ENCODE data around the gene DDX60. TPM values are rescaled to one million over a fixed set of nuclear protein-coding genes. Genes with fewer than 3 reads are reported as not detected.

DDX60 gene
- total RNA-seq = 27.6 TPM
- long read RNA-seq, full-length matches to known transcripts = 15 of 22 reads
- long read RNA-seq, partial matches to known transcripts = 3 of 22 reads
- long read RNA-seq, other reads (novel, unspliced or antisense) = 4 of 22 reads

GRCh38 chr4:168318266-168318895 is at the start of gene DDX60:
Gene DDX60 (minus strand): TSS chr4:168318752. CDS start chr4:168311259, 7,493 bp downstream.
- Histone ChIP-seq H3K4me3 (peak within 1 kb of the TSS; percentile 85), H3K36me3 (no peaks in the 10 kb centered on the region), H3K4me1 (no peaks in the 10 kb centered on the region), H3K27me3 (no peaks in the 10 kb centered on the region), H3K9me3 (no peaks in the 10 kb centered on the region), H3K27ac (peak within 1 kb of the TSS; percentile 100)
- ATAC-seq (peak; percentile 97), DNase-seq (peak; percentile 90)
- peak; percentile 50 for TF ChIP-seq CTCF (IDR thresholded peaks at IDR 0.05)
- intact Hi-C loops (cut with DNase I) = no loop called here

- TF ChIP-seq CTCF (IDR thresholded peaks at IDR 0.05) = no peak
- no peak overlapping the region for H3K4me3 ChIP-seq
- H3K9me3 ChIP-seq = no peaks in the 10 kb centered on the region
- DNase-seq (no peak), ATAC-seq (no peak)
- no peaks in the 10 kb centered on the region for H3K27me3 ChIP-seq
- no peaks in the 10 kb centered on the region for H3K4me1 ChIP-seq
- intact Hi-C loops (cut with DNase I) = no loop called here
- no peak overlapping the region for H3K27ac ChIP-seq
- H3K36me3 ChIP-seq = peaks cover 7% of the 10 kb centered on the region
Measured at GRCh38 chr4:168367065-168367464, 48.5 kb upstream of the DDX60 start.

DNA sequence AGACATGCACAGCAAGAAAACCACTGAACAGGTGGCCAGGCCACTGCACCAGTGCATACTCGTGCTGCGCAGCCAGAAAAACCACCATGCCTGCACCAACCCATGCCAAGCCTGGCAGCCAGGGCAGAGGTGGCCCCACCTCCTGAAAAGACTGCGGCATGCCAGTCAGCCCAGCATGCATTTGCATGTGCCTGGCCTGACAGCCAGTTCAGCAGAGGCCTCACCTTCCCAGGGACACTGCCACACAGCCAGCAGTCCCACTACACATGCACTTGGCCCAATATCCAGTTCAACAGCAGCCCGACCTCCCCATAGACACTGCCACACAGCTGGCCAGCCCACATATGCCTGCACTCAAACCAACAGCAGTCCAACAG is 43.5 kb upstream of the DDX60 start:
- H3K36me3 ChIP-seq = peaks cover 19% of the 10 kb centered on the region
- TF ChIP-seq CTCF (IDR thresholded peaks at IDR 0.05) = no peak
- H3K9me3 ChIP-seq = no peaks in the 10 kb centered on the region
- intact Hi-C loops (cut with DNase I) = no loop called here
- no peak for ATAC-seq
- no peak overlapping the region for H3K27ac ChIP-seq
- no peaks in the 10 kb centered on the region for H3K4me1 ChIP-seq
- no peaks in the 10 kb centered on the region for H3K27me3 ChIP-seq
- no peak overlapping the region for H3K4me3 ChIP-seq
- DNase-seq = no peak

DNA sequence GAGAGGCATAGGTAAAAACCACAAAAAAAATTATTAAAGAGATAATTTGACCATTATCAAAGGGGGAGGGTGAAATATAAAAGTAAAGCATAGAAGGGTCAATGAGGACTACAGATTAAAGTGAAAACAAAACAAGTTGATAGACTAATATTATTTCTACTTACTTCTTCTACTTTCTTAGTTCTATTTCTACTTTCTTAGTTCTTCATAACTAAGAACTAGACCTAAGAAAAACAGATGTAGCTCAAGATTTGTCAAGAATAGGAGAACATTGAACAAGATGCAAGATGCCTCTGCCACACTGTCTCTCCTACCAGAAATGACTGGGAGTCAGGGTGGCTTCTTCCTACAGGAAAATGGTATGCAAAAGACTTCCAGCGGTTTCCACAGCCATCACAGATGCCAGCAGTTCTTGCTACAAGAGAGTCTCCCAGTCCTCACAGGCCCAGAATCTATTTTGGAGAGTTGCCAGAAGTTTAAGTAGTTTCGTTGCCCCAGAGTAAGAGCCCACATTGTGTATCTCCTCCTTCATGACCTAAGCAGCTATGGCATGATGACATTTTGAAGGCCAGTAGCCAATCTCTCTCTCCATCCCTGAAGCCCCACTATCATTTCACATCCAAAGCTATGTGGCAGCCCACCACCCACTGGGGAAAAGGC is 42.9 kb upstream of the DDX60 start:
- no peaks in the 10 kb centered on the region for H3K27me3 ChIP-seq
- H3K27ac ChIP-seq = no peak overlapping the region
- H3K4me1 ChIP-seq = no peaks in the 10 kb centered on the region
- peaks cover 22% of the 10 kb centered on the region for H3K36me3 ChIP-seq
- no peaks in the 10 kb centered on the region for H3K9me3 ChIP-seq
- TF ChIP-seq CTCF (IDR thresholded peaks at IDR 0.05) = no peak
- ATAC-seq (no peak), DNase-seq (no peak)
- intact Hi-C loops (cut with DNase I) = no loop called here
- no peak overlapping the region for H3K4me3 ChIP-seq

- ATAC-seq (no peak), DNase-seq (no peak)
- Histone ChIP-seq H3K9me3 (no peaks in the 10 kb centered on the region), H3K4me1 (no peaks in the 10 kb centered on the region), H3K27ac (no peak overlapping the region), H3K36me3 (peaks cover 22% of the 10 kb centered on the region), H3K4me3 (no peak overlapping the region), H3K27me3 (no peaks in the 10 kb centered on the region)
- intact Hi-C loops (cut with DNase I) = no loop called here
- no peak for TF ChIP-seq CTCF (IDR thresholded peaks at IDR 0.05)
Measured at GRCh38 chr4:168360271-168360670, 41.7 kb upstream of the DDX60 start.
